HEK293 (cell line): ENCODE measurements around the gene PPRC1.

Experiments used
- GLIS1 ChIP-seq: fragments of 450-650 bp; formaldehyde crosslinking; IDR thresholded peaks from 2 replicates; pipeline ENCODE4 v1.5.1; 2016; ENCODE audit warnings: missing biosample characterization, missing genetic modification characterization
- KLF10 ChIP-seq: fragments of 450-650 bp; IDR thresholded peaks from 2 replicates; pipeline ENCODE4 v1.5.1; 2018; ENCODE audit warnings: missing biosample characterization, mild to moderate bottlenecking, missing genetic modification characterization
- KLF17 ChIP-seq: fragments of 450-650 bp; formaldehyde crosslinking; IDR thresholded peaks from 2 replicates; pipeline ENCODE4 v1.5.1; 2016; ENCODE audit warnings: missing biosample characterization, missing genetic modification characterization
- OSR2 ChIP-seq: fragments of 450-650 bp; formaldehyde crosslinking; IDR thresholded peaks from 2 replicates; pipeline ENCODE4 v1.5.1; 2016; ENCODE audit warnings: missing biosample characterization, missing genetic modification characterization
- PRDM2 ChIP-seq: fragments of 450-650 bp; formaldehyde crosslinking; IDR thresholded peaks from 2 replicates; pipeline ENCODE4 v1.5.1; 2016; ENCODE audit warnings: missing biosample characterization, missing genetic modification characterization, borderline replicate concordance
- SETDB1 ChIP-seq: IDR thresholded peaks from one replicate; pipeline ENCODE4 v1.6.1; 2017; ENCODE audit warnings: mild to moderate bottlenecking, low read length, moderate library complexity, mixed read lengths; ENCODE audit not compliant: insufficient read length
- SP3 ChIP-seq: fragments of 450-650 bp; formaldehyde crosslinking; IDR thresholded peaks from 2 replicates; pipeline ENCODE4 v1.5.1; 2016; ENCODE audit warnings: missing biosample characterization, missing genetic modification characterization
- WT1 ChIP-seq: fragments of 450-650 bp; formaldehyde crosslinking; IDR thresholded peaks from 2 replicates; pipeline ENCODE4 v1.5.1; 2016; ENCODE audit warnings: missing biosample characterization, missing genetic modification characterization
- ZBTB20 ChIP-seq: fragments of 450-650 bp; formaldehyde crosslinking; IDR thresholded peaks from 2 replicates; pipeline ENCODE4 v1.5.1; 2016; ENCODE audit warnings: missing biosample characterization, missing genetic modification characterization
- ZNF121 ChIP-seq: fragments of 450-650 bp; formaldehyde crosslinking; IDR thresholded peaks from 2 replicates; pipeline ENCODE4 v1.5.1; 2016; ENCODE audit warnings: missing biosample characterization, missing genetic modification characterization
- ZNF274 ChIP-seq, 2 experiments: fragments of 200-500 bp in 1 of 2; fragments of 450-650 bp in 1 of 2; sonication (Bioruptor generic) in 1 of 2; formaldehyde crosslinking in 1 of 2; IDR thresholded peaks; 2 replicates each; pipeline versions ENCODE4 v1.5.1 to v1.6.1; 2014 to 2016; ENCODE audit warnings: borderline replicate concordance in 1 of 2, inconsistent platforms in 1 of 2, low read length in 1 of 2, missing biosample characterization in 1 of 2, missing genetic modification characterization in 1 of 2
- ZNF280C ChIP-seq: fragments of 450-650 bp; formaldehyde crosslinking; IDR thresholded peaks from 2 replicates; pipeline ENCODE4 v1.5.1; 2016; ENCODE audit warnings: missing biosample characterization, missing genetic modification characterization
- ZNF292 ChIP-seq: fragments of 450-650 bp; formaldehyde crosslinking; IDR thresholded peaks from 2 replicates; pipeline ENCODE4 v1.5.1; 2016; ENCODE audit warnings: low read depth, missing biosample characterization, missing genetic modification characterization, borderline replicate concordance
- ZNF37A ChIP-seq: fragments of 450-650 bp; IDR thresholded peaks from 2 replicates; pipeline ENCODE4 v1.5.1; 2018; ENCODE audit warnings: missing biosample characterization, missing genetic modification characterization
- ZNF549 ChIP-seq: fragments of 450-650 bp; IDR thresholded peaks from 2 replicates; pipeline ENCODE4 v1.5.1; 2018; ENCODE audit warnings: missing biosample characterization, missing genetic modification characterization, mild to moderate bottlenecking, inconsistent platforms, moderate library complexity
- ZNF580 ChIP-seq: fragments of 450-650 bp; formaldehyde crosslinking; IDR thresholded peaks from 2 replicates; pipeline ENCODE4 v1.5.1; 2016; ENCODE audit warnings: missing biosample characterization, missing genetic modification characterization
- ZNF639 ChIP-seq: fragments of 450-650 bp; formaldehyde crosslinking; IDR thresholded peaks from 2 replicates; pipeline ENCODE4 v1.5.1; 2016; ENCODE audit warnings: missing biosample characterization, missing genetic modification characterization
- ZNF660 ChIP-seq: fragments of 450-650 bp; IDR thresholded peaks from 2 replicates; pipeline ENCODE4 v1.5.1; 2018; ENCODE audit warnings: missing biosample characterization, mild to moderate bottlenecking, missing genetic modification characterization
- ZNF791 ChIP-seq: fragments of 450-650 bp; formaldehyde crosslinking; IDR thresholded peaks from 2 replicates; pipeline ENCODE4 v1.5.1; 2016; ENCODE audit warnings: missing biosample characterization, missing genetic modification characterization
- ZSCAN5A ChIP-seq: fragments of 450-650 bp; formaldehyde crosslinking; IDR thresholded peaks from 2 replicates; pipeline ENCODE4 v1.5.1; 2016; ENCODE audit warnings: missing biosample characterization, missing genetic modification characterization

Gene PPRC1

GRCh38 chr10:102150970-102151773 lies 18.3 kb downstream of the PPRC1 start (continued):
- TF ChIP-seq KLF10 (tag by site-specific recombination) (peak; percentile 10), ZNF580 (tag by site-specific recombination) (peak; percentile 77; the same call in 1 of the 2 replicates), ZNF639 (tag by site-specific recombination) (no peak), ZNF37A (no peak), ZNF660 (tag by site-specific recombination) (no peak), ZNF791 (tag by site-specific recombination) (no peak), OSR2 (0 out of 2 replicates have a peak, but pooled peaks have one; percentile 30), ZNF549 (tag by site-specific recombination) (no peak), GLIS1 (tag by site-specific recombination) (peak; percentile 5; the same call in 1 of the 2 replicates), ZSCAN5A (tag by site-specific recombination) (no peak), ZNF292 (no peak), ZBTB20 (tag by site-specific recombination) (peak; percentile 32; the same call in 1 of the 2 replicates), SETDB1 (no peak), ZNF121 (peak; percentile 98), ZNF274 (IDR thresholded peaks at IDR 0.05; ENCODE audit: low read length) (no peak), ZNF274 (tag by site-specific recombination; IDR thresholded peaks at IDR 0.05; ENCODE audit: borderline replicate concordance) (no peak), SP3 (no peak), WT1 (tag by site-specific recombination) (0 out of 2 replicates have a peak, but pooled peaks have one; percentile 24), KLF17 (tag by site-specific recombination) (no peak), PRDM2 (tag by site-specific recombination) (no peak), ZNF280C (tag by site-specific recombination) (no peak)
